Astrocyte of the spinal cord (primary cell): ENCODE results near the gene SEZ6.
A peak's percentile ranks its signal among the peaks of the same experiment; 100 is the strongest.

Source experiments
- DNase-seq: peaks from one replicate; pipeline ENCODE4 v3.0.0; 2011; ENCODE audit warnings: low read depth, low spot score
- H3K4me3 ChIP-seq: 2 replicates; pipeline ENCODE4 v1.5.1; 2011; ENCODE audit warnings: low read depth, mild to moderate bottlenecking, low read length, moderate library complexity
- CTCF ChIP-seq: IDR thresholded peaks from 2 replicates; pipeline ENCODE4 v1.5.1; 2012; ENCODE audit warnings: low read depth, mild to moderate bottlenecking, low read length, inconsistent platforms
- in situ Hi-C: cut with HindIII; loops from 2 replicates; pipeline ENCODE4 v1.10.0; 2017; ENCODE audit warnings: low sequenced_read_pairs

The SEZ6 gene

DNA sequence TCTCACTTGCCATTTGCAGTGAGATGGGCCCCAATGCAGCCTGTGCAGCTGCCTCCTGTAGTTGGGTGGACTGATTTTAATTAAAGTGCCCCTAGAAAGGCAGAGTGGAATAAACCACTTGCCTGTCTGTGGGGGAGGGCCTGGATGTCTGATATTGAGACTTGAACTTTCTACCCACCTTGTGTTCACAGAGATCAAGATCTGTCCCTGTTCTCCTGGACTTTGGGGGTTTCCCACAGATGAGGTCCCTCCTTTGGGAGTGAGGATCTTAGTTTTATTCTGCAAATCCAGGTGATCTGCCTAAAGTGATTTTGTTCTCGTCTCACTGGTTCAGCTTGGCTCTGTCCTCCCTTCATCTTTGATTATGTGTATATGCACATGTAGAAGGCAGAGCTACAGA lies 95.3 kb downstream of the SEZ6 start:
- H3K4me3 ChIP-seq: no peak overlapping the region
- in situ Hi-C loops: no loop called here
- DNase-seq: no peak
- no peak for TF ChIP-seq CTCF

DNA sequence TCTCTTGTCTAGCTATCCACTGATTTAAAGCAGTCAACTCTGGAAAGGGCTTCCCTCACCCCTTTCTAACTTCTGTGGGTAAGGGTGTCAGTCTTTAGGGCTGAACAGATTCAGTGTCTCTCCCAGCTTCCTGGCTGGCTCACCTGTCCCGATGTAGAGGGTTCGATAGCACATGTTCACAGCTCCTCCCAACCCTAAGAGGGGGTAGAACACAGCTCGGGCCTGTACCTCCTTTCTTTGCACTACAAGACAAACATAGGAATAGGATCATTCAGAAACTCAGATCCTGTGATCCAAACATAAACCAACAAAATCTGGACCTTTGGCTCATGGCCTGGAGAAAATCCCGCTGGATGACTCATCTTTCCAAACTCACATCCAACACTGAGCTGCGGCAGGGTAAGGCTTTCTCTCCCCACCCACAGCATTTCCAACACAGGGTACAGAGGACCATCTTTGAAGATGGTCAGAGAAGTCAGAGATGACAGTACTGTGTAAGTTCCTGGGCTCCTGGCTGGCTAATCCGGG lies 97.1 kb downstream of the SEZ6 start:
- no peak for TF ChIP-seq CTCF
- no peak overlapping the region for H3K4me3 ChIP-seq
- DNase-seq: peak; percentile 65
- in situ Hi-C loops: no loop called here

- no peak overlapping the region for H3K4me3 ChIP-seq
- DNase-seq: no peak
- in situ Hi-C loops: no loop called here
- no peak for TF ChIP-seq CTCF
Observed at GRCh38 chr17:28907709-28908475, 97.9 kb downstream of the SEZ6 start.

DNA sequence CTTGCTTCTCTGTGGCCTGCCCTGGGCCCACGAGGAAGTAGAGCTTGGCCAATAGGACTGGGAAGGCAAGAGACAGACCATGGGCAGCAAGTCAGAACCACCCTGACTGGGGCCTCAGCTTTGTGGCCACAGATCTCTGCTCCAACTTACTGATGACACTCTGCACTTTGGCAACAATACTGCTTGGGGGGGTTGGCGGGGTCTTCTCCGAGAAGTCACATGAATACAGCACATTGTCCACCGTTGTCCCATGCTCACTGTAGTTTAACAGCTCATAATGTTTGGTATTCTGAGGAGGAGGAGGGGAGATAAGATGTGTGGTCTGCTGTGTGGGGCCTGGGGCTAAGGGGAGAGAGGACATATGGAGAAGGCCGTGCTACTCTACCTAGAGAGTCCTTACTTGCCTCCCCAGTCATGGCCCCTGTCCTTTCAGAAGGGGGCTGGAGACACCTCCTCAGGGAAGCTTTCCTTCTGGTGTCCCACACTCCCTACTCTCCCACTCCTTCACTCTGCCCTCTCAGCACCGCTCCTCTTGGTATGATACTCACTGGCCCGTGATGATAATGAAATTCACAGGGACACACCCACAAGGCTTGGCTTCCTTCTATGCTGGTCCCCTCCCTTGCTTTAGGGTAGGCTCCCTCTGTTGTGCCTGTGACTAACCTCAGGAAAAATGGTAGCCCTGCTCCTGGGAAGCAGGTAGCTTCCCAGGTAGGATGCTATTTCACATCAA lies 99.0 kb downstream of the SEZ6 start:
- H3K4me3 ChIP-seq: no peak overlapping the region
- no peak for DNase-seq
- in situ Hi-C loops: no loop called here
- TF ChIP-seq CTCF: no peak

- no peak for TF ChIP-seq CTCF
- no peak for DNase-seq
- H3K4me3 ChIP-seq: no peak overlapping the region
- in situ Hi-C loops: no loop called here
Observed at GRCh38 chr17:28906276-28906675, 99.6 kb downstream of the SEZ6 start.
